ENCODE data around the gene IL3. TPM values are rescaled to one million over a fixed set of nuclear protein-coding genes. Genes with fewer than 3 reads are reported as not detected.

IL3 gene
- total RNA-seq, 1 experiment from 2014 or later, result not detected

GRCh38 chr5:132093271-132093670 lies 32.8 kb downstream of the IL3 start (continued):
- TF ChIP-seq E2F1 (CRISPR knock-in tag; IDR thresholded peaks at IDR 0.05) (no peak), ZNF423 (CRISPR knock-in tag; IDR thresholded peaks at IDR 0.05) (no peak), FOXP4 (CRISPR knock-in tag; IDR thresholded peaks at IDR 0.05) (no peak), OVOL2 (CRISPR knock-in tag; IDR thresholded peaks at IDR 0.05; ENCODE audit: borderline replicate concordance) (no peak)
- TF ChIP-seq, protein P1, sequence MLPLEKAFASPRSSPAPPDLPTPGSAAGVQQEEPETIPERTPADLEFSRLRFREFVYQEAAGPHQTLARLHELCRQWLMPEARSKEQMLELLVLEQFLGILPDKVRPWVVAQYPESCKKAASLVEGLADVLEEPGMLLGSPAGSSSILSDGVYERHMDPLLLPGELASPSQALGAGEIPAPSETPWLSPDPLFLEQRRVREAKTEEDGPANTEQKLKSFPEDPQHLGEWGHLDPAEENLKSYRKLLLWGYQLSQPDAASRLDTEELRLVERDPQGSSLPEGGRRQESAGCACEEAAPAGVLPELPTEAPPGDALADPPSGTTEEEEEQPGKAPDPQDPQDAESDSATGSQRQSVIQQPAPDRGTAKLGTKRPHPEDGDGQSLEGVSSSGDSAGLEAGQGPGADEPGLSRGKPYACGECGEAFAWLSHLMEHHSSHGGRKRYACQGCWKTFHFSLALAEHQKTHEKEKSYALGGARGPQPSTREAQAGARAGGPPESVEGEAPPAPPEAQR (CRISPR knock-in tag; IDR thresholded peaks at IDR 0.05), result no peak
- TF ChIP-seq, protein P2, sequence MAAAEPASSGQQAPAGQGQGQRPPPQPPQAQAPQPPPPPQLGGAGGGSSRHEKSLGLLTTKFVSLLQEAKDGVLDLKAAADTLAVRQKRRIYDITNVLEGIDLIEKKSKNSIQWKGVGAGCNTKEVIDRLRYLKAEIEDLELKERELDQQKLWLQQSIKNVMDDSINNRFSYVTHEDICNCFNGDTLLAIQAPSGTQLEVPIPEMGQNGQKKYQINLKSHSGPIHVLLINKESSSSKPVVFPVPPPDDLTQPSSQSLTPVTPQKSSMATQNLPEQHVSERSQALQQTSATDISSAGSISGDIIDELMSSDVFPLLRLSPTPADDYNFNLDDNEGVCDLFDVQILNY (CRISPR knock-in tag; IDR thresholded peaks at IDR 0.05), result no peak

DNA sequence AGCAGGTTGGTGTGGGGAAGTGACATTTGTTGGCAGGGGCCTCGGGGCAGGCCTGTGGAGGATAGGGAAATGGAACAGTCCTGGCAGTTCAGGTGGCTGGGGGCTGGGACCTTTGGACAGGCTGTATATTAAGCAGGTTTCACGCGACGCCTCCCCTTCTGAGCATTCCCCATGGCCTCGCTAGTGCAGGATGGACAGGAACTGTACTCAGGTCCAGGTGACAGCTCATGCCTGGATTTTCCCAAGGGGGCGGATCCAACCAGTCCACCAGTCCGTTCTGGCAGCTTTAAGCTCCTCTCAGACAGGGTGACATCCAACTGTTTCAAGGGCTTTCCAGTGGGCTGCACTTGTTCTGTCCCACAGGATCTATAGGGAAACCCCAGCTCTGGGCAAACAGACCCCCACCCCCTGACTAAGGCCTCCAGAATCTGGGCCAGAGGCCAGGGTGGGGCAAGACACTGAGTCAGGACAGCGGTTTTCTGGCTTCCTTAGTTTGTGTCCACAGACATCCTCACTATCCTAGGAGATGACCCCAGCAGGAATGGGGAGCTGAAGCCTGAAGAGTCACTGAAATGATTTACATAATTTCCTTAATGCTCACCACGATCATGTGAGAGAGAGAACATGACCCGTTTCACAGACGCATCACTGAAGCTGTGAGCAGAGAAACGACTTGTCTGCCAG lies 34.1 kb downstream of the IL3 start:
- Mint-ChIP-seq H3K4me1 (no peaks in the 10 kb centered on the region), H3K9me3 (no peaks in the 10 kb centered on the region), H3K27ac (no peak overlapping the region), H3K27me3 (ENCODE audit: low read depth) (no peaks in the 10 kb centered on the region; the same call in 1 of the 2 replicates), H3K36me3 (no peaks in the 10 kb centered on the region), H3K4me3 (no peak overlapping the region)
- ChIA-PET POLR2A (no interaction called here), CTCF (interaction anchor here (1.0 kb wide), 1 partner anchor 144 kb away, joined by 3 read pairs; no protein-coding TSS in a partner anchor)
- ATAC-seq (no peak), DNase-seq (ENCODE audit: low spot score) (no peak)
- TF ChIP-seq, protein P2 (CRISPR knock-in tag; IDR thresholded peaks at IDR 0.05), result no peak
- TF ChIP-seq ZNF317 (CRISPR knock-in tag; IDR thresholded peaks at IDR 0.05; ENCODE audit: borderline replicate concordance, low read depth) (no peak), KAT7 (CRISPR knock-in tag; IDR thresholded peaks at IDR 0.05; ENCODE audit: borderline replicate concordance) (no peak), NFE2L1 (CRISPR knock-in tag; IDR thresholded peaks at IDR 0.05) (no peak), NFATC4 (CRISPR knock-in tag; IDR thresholded peaks at IDR 0.05) (no peak), ZNF396 (CRISPR knock-in tag; IDR thresholded peaks at IDR 0.05; ENCODE audit: borderline replicate concordance) (no peak), FOXK1 (CRISPR knock-in tag; IDR thresholded peaks at IDR 0.05) (no peak), GABPB1 (CRISPR knock-in tag; IDR thresholded peaks at IDR 0.05) (no peak), TP53 (CRISPR knock-in tag; IDR thresholded peaks at IDR 0.05) (no peak), ATF1 (CRISPR knock-in tag; IDR thresholded peaks at IDR 0.05) (no peak), ESRRA (CRISPR knock-in tag; IDR thresholded peaks at IDR 0.05; ENCODE audit: borderline replicate concordance) (no peak)
- TF ChIP-seq, protein P3, sequence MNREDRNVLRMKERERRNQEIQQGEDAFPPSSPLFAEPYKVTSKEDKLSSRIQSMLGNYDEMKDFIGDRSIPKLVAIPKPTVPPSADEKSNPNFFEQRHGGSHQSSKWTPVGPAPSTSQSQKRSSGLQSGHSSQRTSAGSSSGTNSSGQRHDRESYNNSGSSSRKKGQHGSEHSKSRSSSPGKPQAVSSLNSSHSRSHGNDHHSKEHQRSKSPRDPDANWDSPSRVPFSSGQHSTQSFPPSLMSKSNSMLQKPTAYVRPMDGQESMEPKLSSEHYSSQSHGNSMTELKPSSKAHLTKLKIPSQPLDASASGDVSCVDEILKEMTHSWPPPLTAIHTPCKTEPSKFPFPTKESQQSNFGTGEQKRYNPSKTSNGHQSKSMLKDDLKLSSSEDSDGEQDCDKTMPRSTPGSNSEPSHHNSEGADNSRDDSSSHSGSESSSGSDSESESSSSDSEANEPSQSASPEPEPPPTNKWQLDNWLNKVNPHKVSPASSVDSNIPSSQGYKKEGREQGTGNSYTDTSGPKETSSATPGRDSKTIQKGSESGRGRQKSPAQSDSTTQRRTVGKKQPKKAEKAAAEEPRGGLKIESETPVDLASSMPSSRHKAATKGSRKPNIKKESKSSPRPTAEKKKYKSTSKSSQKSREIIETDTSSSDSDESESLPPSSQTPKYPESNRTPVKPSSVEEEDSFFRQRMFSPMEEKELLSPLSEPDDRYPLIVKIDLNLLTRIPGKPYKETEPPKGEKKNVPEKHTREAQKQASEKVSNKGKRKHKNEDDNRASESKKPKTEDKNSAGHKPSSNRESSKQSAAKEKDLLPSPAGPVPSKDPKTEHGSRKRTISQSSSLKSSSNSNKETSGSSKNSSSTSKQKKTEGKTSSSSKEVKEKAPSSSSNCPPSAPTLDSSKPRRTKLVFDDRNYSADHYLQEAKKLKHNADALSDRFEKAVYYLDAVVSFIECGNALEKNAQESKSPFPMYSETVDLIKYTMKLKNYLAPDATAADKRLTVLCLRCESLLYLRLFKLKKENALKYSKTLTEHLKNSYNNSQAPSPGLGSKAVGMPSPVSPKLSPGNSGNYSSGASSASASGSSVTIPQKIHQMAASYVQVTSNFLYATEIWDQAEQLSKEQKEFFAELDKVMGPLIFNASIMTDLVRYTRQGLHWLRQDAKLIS (CRISPR knock-in tag; IDR thresholded peaks at IDR 0.05; ENCODE audit: borderline replicate concordance), result no peak
- TF ChIP-seq, protein P4, sequence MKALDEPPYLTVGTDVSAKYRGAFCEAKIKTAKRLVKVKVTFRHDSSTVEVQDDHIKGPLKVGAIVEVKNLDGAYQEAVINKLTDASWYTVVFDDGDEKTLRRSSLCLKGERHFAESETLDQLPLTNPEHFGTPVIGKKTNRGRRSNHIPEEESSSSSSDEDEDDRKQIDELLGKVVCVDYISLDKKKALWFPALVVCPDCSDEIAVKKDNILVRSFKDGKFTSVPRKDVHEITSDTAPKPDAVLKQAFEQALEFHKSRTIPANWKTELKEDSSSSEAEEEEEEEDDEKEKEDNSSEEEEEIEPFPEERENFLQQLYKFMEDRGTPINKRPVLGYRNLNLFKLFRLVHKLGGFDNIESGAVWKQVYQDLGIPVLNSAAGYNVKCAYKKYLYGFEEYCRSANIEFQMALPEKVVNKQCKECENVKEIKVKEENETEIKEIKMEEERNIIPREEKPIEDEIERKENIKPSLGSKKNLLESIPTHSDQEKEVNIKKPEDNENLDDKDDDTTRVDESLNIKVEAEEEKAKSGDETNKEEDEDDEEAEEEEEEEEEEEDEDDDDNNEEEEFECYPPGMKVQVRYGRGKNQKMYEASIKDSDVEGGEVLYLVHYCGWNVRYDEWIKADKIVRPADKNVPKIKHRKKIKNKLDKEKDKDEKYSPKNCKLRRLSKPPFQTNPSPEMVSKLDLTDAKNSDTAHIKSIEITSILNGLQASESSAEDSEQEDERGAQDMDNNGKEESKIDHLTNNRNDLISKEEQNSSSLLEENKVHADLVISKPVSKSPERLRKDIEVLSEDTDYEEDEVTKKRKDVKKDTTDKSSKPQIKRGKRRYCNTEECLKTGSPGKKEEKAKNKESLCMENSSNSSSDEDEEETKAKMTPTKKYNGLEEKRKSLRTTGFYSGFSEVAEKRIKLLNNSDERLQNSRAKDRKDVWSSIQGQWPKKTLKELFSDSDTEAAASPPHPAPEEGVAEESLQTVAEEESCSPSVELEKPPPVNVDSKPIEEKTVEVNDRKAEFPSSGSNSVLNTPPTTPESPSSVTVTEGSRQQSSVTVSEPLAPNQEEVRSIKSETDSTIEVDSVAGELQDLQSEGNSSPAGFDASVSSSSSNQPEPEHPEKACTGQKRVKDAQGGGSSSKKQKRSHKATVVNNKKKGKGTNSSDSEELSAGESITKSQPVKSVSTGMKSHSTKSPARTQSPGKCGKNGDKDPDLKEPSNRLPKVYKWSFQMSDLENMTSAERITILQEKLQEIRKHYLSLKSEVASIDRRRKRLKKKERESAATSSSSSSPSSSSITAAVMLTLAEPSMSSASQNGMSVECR (CRISPR knock-in tag; IDR thresholded peaks at IDR 0.05; ENCODE audit: borderline replicate concordance), result no peak
- TF ChIP-seq, protein P5, sequence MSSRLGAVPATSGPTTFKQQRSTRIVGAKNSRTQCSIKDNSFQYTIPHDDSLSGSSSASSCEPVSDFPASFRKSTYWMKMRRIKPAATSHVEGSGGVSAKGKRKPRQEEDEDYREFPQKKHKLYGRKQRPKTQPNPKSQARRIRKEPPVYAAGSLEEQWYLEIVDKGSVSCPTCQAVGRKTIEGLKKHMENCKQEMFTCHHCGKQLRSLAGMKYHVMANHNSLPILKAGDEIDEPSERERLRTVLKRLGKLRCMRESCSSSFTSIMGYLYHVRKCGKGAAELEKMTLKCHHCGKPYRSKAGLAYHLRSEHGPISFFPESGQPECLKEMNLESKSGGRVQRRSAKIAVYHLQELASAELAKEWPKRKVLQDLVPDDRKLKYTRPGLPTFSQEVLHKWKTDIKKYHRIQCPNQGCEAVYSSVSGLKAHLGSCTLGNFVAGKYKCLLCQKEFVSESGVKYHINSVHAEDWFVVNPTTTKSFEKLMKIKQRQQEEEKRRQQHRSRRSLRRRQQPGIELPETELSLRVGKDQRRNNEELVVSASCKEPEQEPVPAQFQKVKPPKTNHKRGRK (CRISPR knock-in tag; IDR thresholded peaks at IDR 0.05; ENCODE audit: borderline replicate concordance), result no peak

All from WTC11 (cell line).